Natural killer cell treated with Interleukin-12 subunit alpha and Interleukin-12 subunit beta and Interleukin-15 and Interleukin-18, amount 100 ng/mL, for 72 hours (primary cell): ENCODE results near the gene NFATC1. TPM values are rescaled to one million over a fixed set of nuclear protein-coding genes. Genes with fewer than 3 reads are reported as not detected.

ENCODE experiments used
- ATAC-seq, 2 donors: fragments of 150-1000 bp; cut with Tn5 transposase in 1 of 2; sonication (Bioruptor Pico), chemical (Tn5 transposase) in 1 of 2; 2 replicates each; pipeline ENCODE4 v1.10.0; 2021
- DNase-seq: peaks from one replicate; pipeline ENCODE4 v3.0.0; 2022; ENCODE audit warnings: low spot score
- H3K27ac Mint-ChIP-seq, 2 donors: 1 replicate in 1 of 2; 2 replicates in 1 of 2; pipeline ENCODE4 v1.8.0; 2022; ENCODE audit warnings: mixed read lengths in 2 of 2, mild to moderate bottlenecking in 1 of 2, moderate library complexity in 1 of 2
- H3K27me3 Mint-ChIP-seq, 2 donors: 1 replicate in 1 of 2; 2 replicates in 1 of 2; pipeline ENCODE4 v1.8.0; 2022; ENCODE audit warnings: mixed read lengths in 2 of 2
- H3K36me3 Mint-ChIP-seq: one replicate; pipeline ENCODE4 v1.8.0; 2022; ENCODE audit warnings: mixed read lengths
- H3K4me1 Mint-ChIP-seq, 2 donors: 1 replicate in 1 of 2; 2 replicates in 1 of 2; pipeline ENCODE4 v1.8.0; 2022; ENCODE audit warnings: low read depth in 2 of 2, mixed read lengths in 2 of 2, mild to moderate bottlenecking in 1 of 2
- H3K4me3 Mint-ChIP-seq: one replicate; pipeline ENCODE4 v1.8.0; 2022; ENCODE audit warnings: mixed read lengths
- H3K9me3 Mint-ChIP-seq: 2 replicates; pipeline ENCODE4 v1.8.0; 2022; ENCODE audit warnings: mixed read lengths
- total RNA-seq, 2 donors: library from RNA; stranded (reverse); gene quantifications; one replicate each; pipeline ENCODE4 v1.2.3, GENCODE V29; 2022

Gene NFATC1
- total RNA-seq, 2 donors from 2014 or later, result 22.3 to 34.4 TPM

DNA sequence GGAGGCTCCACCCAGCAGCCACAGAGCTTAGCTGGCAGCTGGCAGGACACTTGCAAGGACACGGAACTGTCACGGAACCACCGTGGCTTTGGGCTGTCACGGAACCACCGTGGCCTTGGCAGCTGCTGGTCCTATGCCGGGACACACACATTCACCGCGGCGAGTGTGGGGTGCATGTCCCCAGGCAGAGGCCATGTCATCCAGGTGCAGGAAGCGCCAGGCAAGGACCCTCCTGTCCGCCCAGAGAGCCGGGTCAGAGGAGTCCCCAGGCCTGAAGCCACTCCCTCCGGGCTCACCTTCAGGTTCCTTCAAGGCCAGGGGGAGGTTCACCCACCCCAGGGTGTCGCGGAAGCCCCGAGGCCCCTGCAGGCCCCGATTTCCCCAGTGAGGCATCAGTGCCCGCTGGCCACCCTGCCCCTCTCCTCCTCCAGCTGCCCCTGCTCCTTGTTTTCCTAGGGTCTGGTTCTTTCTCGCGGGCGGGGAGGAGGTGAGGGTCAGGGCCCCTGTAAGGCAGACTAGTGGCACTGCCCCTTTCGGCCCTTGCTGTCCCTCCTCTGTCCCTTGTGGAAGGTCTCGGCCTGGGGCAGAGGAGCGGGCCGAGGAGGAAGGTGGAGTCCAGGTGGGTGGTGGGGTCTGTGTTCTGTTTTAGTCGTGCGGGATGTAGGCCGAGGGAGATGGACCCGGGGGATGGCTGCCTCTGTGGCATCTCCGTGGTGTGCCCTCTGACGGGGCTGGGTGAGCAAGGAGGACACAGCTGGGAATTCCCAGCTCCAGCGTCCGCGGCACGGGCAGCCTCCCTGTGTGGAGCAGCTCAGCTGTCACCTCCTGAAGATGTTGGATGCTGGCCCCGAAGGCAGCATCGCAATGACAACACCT is 60.6 kb downstream of the NFATC1 start:
- Mint-ChIP-seq H3K36me3 (no peaks in the 10 kb centered on the region), H3K27me3 (no peaks in the 10 kb centered on the region), H3K9me3 (no peaks in the 10 kb centered on the region), H3K4me3 (no peak overlapping the region), H3K27ac (no peak overlapping the region), H3K4me1 (peaks cover 0 to 5% of the 10 kb centered on the region in 2 donors)
- no peak for DNase-seq
- ATAC-seq, result no peak

DNA sequence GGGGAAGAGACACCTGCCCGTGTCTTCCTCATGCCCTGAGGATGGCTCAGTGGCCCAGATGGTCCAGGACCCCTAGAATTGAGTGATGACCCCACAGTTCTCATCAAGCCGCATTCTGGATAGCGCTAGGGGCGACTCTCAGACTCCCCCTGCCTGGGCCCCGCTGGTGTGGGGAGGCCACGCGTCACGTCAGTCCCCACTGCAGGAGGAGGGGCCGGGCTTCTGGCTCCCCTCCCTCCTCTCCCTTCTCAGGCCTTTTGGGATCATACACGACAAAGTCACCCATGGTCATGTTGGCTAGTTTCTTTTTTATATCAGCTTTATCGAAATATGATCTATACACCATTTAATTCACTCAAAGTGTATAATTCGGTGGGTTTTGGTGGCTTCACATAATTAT is 61.5 kb downstream of the NFATC1 start:
- ATAC-seq (no peak), DNase-seq (no peak)
- Mint-ChIP-seq H3K9me3 (no peaks in the 10 kb centered on the region), H3K4me3 (no peak overlapping the region), H3K27ac (no peak overlapping the region), H3K4me1 (peaks cover 0 to 8% of the 10 kb centered on the region in 2 donors), H3K27me3 (no peaks in the 10 kb centered on the region), H3K36me3 (no peaks in the 10 kb centered on the region)

DNA sequence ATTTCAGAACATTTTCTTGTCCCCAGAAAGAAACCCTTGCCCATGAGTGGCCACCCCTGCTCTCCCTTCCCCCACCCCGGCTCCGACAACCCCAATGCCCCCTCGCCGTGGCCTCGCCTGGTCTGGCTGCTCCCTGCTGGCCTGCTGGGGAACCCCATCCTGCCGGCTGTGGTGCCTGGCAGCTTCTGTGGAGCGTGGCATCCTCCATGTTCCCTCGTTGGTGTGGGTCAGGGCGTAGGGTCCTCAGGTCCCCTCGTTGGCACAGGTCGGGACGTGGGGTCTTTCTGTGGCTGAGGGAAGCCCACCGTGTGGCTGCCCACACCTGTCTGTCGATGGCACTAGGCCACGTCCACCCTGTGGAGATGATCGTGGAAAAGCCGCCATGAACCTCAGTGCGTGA is 61.9 kb downstream of the NFATC1 start:
- no peak overlapping the region for H3K27ac Mint-ChIP-seq
- DNase-seq (no peak), ATAC-seq (no peak)
- no peaks in the 10 kb centered on the region for H3K27me3 Mint-ChIP-seq
- H3K4me3 Mint-ChIP-seq, result no peak overlapping the region
- H3K9me3 Mint-ChIP-seq, result no peaks in the 10 kb centered on the region
- no peaks in the 10 kb centered on the region for H3K36me3 Mint-ChIP-seq
- H3K4me1 Mint-ChIP-seq, result peaks cover 0 to 8% of the 10 kb centered on the region in 2 donors

DNA sequence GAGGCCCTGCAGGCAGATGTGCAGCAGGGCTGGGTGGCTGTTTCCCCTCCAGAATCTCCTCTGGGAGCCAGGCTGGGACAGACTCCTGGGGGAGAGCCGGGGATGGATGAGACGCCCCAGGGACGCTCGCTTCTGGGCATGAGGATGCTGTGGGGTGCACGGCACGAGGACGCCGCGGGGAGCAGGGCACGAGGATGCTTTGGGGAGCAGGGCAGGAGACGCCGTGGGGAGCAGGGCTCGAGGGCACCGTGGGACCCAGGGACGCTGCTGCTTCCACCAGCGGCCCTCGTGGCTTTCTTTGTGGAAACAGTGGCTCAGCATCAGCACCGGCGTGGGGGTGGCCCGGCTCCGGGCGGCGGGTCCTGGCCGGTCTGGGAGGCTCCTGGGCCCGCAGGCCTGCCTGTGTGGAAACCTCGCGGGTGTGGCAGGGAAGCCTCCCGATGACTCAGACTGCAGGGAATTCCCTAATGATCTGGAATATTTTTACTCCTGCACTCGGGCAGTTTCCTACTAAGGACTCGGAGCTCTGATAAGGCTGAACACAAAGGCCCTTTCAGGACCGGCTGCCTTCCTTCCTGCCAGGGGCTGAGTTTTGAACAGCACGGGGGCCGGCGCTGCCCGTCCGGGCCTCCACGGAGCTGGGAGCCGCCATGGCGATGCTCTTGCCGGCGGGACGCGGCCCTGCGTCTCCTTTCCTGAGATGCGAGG is 62.6 kb downstream of the NFATC1 start:
- H3K27ac Mint-ChIP-seq, result no peak overlapping the region
- no peak for ATAC-seq
- H3K36me3 Mint-ChIP-seq, result no peaks in the 10 kb centered on the region

DNA sequence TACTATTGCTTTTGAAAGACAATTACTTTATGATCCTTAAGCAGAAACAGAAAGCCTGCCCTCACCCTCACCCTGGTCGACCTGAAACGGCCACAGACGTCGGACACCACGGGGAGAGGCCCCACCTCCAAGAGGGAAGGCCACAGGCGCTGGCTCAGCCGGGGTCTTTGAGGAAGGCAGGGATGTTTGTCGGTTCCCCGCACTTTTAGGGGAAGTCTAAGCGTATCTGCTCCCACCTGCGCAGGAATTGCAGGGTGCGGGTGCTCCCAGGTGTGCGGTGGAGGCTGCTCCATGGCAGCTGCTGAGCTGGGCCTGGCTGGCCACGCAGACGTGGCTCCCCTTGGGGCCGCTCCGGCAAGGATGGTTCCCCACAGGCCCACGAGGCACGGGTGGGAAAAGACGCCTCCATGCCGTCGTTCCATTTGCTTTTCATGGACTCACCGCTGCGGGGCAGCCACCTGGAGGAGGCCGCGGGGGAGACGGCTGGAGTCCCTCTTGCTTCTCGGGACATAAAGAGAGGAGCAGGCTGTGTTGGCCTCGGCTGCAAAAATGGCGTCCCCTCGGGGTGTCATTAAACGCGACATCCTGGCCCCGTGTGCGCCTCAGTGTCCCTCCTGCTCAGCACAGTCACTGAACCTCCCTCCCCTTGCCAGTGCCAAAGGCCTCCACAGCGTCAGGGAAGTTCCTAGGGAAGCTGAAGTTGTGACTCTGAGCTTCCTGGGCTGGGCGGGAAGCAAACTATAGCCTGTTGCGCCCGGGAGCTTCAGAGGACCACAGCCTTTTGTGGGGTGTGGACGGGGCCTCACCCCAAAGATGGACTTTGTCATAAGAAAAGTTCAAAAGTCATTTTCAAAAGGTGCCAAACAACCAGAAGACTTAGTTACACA is 63.4 kb downstream of the NFATC1 start:
- H3K4me1 Mint-ChIP-seq, result peaks cover 0 to 8% of the 10 kb centered on the region in 2 donors
- H3K27ac Mint-ChIP-seq, result peak overlapping the region in 1 of 2 donors; percentile 75
- no peak for ATAC-seq
- no peaks in the 10 kb centered on the region for H3K36me3 Mint-ChIP-seq
- H3K9me3 Mint-ChIP-seq, result no peaks in the 10 kb centered on the region
- no peak overlapping the region for H3K4me3 Mint-ChIP-seq
- H3K27me3 Mint-ChIP-seq, result no peaks in the 10 kb centered on the region
- DNase-seq, result no peak

More for the DNA sequence above, 62.6 kb downstream of the NFATC1 start:
- Mint-ChIP-seq H3K4me1 (peaks cover 0 to 8% of the 10 kb centered on the region in 2 donors), H3K4me3 (no peak overlapping the region), H3K9me3 (no peaks in the 10 kb centered on the region), H3K27me3 (no peaks in the 10 kb centered on the region)
- no peak for DNase-seq

DNA sequence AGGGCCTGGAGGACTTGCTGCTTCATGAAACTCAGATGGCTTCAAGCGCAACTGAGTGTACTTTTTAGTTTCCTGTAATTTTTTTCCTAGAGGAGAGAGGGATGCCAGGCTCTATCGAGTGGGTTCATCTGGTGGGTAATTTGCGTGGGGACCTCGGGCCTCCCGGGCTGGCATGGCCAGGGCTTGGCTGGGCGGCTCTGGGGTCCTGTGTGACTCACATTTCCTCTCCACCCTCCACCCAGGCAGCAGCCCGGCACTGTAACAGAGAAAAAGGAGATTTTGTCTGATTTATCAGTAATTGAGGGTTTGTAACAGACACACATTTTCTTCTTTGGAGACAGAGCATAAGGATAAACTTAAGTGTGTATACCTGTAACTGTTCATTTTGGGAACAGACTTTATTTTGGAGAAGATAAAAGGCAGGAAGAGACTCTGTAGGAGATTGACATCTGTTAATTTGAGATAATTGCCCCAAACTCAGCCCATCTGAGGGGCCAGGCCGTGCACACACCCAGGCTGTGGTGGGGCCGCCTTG is 64.3 kb downstream of the NFATC1 start:
- no peak for DNase-seq
- no peak overlapping the region for H3K4me3 Mint-ChIP-seq
- ATAC-seq, result no peak
- H3K27ac Mint-ChIP-seq, result peak overlapping the region in 1 of 2 donors; percentile 75
- H3K4me1 Mint-ChIP-seq, result peaks cover 0 to 8% of the 10 kb centered on the region in 2 donors
- H3K27me3 Mint-ChIP-seq, result no peaks in the 10 kb centered on the region
- no peaks in the 10 kb centered on the region for H3K9me3 Mint-ChIP-seq
- no peaks in the 10 kb centered on the region for H3K36me3 Mint-ChIP-seq

DNA sequence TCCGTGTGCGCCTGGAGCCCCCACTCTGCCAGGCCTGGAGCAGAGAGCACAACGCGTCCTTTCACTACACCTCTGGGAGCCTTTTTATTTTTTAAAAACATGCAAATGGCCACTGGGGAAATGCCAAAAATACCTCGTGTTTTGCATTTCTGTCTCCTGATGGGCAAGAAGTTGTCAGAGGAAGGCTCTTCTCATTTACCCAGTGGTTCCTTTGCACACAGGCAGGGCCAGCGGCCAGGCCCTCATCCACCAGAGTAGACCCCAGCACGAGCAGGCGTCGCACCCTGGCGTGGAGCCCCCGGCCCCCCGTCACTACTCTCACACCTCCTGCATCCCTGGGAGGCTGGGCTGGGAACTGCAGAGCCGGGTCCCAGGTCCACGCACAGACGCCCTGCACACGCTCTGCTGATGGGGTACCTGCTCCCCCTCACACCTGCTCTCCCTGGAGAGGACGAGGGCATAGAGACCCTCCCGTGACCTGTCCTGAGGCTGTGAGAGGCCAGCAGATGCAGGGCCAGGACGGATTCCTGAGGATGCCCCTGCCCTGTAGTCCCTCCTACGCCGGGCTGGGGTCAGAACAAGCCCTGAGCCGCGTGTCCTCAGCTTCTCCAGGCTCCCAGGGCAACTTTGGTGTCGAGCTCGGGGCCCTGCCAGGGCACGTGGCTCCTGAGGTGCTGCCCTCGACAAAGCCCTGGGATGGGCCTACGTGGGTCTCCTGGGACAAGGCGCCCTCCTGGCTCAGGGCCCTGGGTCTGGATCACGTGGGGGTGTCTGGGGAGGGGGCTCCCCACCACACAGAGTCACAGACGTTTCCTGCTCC is 65.0 kb downstream of the NFATC1 start:
- DNase-seq (no peak), ATAC-seq (peak in 1 of 2 donors; percentile 13)
- Mint-ChIP-seq H3K27ac (peak overlapping the region in 1 of 2 donors; percentile 75), H3K4me1 (peaks cover 0 to 8% of the 10 kb centered on the region in 2 donors), H3K4me3 (no peak overlapping the region), H3K9me3 (no peaks in the 10 kb centered on the region), H3K27me3 (no peaks in the 10 kb centered on the region), H3K36me3 (no peaks in the 10 kb centered on the region)

DNA sequence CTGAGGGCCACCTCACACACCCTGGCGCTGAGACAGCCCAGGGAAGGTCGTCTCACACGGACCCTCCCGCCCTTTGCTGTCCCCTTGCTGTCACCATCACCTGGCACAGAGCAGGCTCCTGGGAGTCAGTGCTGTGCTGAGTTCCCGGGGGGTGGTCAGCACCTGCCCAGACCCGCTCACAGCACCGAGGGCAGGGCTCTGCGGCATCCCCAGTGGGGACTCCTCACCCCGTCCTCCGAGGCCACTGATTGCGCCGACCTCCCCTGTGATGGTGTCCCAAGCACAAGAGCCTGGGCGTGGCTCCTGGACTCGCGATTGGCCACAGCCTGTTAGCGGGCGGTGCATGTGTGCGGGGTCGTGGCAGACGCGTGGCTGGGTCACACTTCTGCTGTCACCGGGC is 65.9 kb downstream of the NFATC1 start:
- H3K27ac Mint-ChIP-seq, result no peak overlapping the region
- H3K4me1 Mint-ChIP-seq, result peaks cover 0 to 8% of the 10 kb centered on the region in 2 donors
- no peaks in the 10 kb centered on the region for H3K27me3 Mint-ChIP-seq
- no peaks in the 10 kb centered on the region for H3K36me3 Mint-ChIP-seq
- ATAC-seq, result no peak
- no peaks in the 10 kb centered on the region for H3K9me3 Mint-ChIP-seq
- H3K4me3 Mint-ChIP-seq, result no peak overlapping the region
- no peak for DNase-seq

DNA sequence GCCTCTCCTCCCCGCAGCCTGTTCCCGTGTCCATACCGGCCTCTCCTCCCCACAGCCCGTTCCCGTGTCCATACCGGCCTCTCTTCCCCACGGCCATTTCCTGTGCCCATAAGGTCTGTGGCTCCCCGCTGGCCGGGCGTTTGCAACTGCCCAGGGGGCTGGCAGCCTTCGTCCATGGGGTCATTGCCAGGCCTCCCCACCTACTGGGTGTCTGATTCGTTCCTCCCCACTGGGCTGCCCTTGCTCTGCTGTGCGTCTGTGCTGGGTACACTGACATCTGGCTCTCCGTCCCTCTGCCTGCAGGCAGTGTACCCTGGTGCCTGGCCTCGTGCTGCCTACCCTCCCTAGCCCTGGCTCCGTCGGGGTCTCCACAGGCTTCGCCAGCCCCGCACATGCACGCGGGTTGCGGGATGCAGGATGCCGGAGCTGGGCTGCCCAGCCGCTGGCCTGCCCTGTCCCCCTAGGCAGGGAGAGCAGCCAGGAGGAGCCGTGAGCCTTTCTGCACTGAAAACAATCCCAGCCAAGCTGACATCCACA is 67.8 kb downstream of the NFATC1 start:
- ATAC-seq (no peak), DNase-seq (no peak)
- H3K9me3 Mint-ChIP-seq, result no peaks in the 10 kb centered on the region
- H3K36me3 Mint-ChIP-seq, result no peaks in the 10 kb centered on the region
- H3K4me3 Mint-ChIP-seq, result no peak overlapping the region
- peaks cover 0 to 8% of the 10 kb centered on the region in 2 donors for H3K4me1 Mint-ChIP-seq
- no peak overlapping the region for H3K27ac Mint-ChIP-seq
- H3K27me3 Mint-ChIP-seq, result no peaks in the 10 kb centered on the region

DNA sequence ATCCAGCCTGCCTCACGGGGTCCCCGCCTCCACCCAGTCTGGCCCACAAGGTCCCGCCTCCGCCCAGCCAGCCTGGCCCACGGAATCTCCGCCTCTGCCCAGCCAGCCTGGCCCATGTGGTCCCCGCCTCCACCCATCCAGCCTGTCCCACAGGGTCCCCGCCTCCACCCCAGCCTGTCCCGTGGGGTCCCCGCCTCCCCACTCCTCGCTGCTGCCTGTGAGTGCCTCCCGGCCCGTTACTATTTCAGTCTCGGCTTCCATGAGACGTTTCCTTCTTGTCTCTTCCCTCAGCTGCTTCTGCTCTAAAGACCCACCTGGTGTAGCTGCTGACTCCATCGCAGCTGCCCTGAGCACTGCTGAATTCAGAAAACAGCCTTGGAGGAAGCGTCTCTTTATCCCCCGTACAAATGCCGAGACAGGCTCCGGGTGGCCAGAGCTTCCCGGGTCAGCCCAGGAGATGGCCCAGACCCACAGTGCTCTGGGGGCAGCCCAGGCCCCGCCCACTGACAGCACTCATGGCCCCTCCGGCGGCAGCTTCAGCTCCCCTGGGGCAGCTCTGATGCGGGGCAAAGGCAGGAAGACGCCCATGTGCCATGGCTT is 69.8 kb downstream of the NFATC1 start:
- Mint-ChIP-seq H3K4me3 (no peak overlapping the region), H3K4me1 (peaks cover 0 to 3% of the 10 kb centered on the region in 2 donors), H3K9me3 (no peaks in the 10 kb centered on the region), H3K27me3 (no peaks in the 10 kb centered on the region), H3K36me3 (no peaks in the 10 kb centered on the region), H3K27ac (no peak overlapping the region)
- DNase-seq, result no peak
- peak in 1 of 2 donors; percentile 21 for ATAC-seq

DNA sequence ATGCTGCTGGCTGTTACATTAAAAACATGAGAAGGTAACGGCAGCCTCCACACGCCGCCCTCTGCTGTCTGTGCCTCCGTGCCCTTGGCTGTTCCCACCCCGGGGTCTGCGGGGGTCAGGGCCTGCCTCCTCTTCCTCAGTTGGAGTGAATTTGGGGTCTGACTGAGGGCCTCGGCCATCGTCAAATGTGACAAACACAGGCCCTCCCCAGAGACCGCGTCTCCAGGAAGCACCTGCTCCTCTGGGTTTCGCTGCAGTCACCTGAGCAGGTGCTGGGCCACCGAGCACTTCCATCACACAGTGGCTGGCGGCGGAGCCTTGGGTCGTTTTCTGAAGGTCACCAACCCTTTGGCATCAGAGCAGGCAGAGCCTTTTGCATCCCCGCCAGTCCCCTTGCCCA is 70.9 kb downstream of the NFATC1 start:
- no peak for ATAC-seq
- Mint-ChIP-seq H3K4me3 (no peak overlapping the region), H3K27me3 (no peaks in the 10 kb centered on the region), H3K36me3 (no peaks in the 10 kb centered on the region), H3K27ac (no peak overlapping the region), H3K9me3 (no peaks in the 10 kb centered on the region), H3K4me1 (peaks cover 0 to 3% of the 10 kb centered on the region in 2 donors)
- no peak for DNase-seq

DNA sequence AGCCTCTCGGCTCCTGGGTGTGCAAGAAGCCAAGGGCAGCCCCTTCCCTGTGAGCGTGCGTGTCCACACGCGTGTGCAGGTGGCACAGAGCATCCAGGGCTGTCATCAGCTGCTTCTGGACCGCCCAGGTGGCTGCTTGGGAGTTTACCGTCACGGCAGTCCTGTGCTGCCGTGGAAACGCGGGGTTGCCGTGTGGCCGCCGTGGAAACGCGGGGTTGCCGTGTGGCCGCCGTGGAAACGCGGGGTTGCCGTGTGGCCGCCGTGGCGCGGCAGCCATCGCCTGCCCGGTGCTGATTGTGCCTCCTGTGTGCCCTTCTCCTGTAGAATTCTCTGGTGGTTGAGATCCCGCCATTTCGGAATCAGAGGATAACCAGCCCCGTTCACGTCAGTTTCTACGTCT is 71.4 kb downstream of the NFATC1 start:
- DNase-seq, result no peak
- Mint-ChIP-seq H3K4me1 (peaks cover 0 to under 1% of the 10 kb centered on the region in 2 donors), H3K4me3 (no peak overlapping the region), H3K27ac (no peak overlapping the region), H3K9me3 (no peaks in the 10 kb centered on the region), H3K27me3 (no peaks in the 10 kb centered on the region), H3K36me3 (no peaks in the 10 kb centered on the region)
- no peak for ATAC-seq
